Suprapubic skin (tissue), 4 donors: ENCODE measurements around the gene MUS81.

Experiments used
- EP300 ChIP-seq: sonication (generic); formaldehyde crosslinking; IDR thresholded peaks from one replicate; pipeline ENCODE4 v1.6.1; 2017; ENCODE audit warnings: antibody characterized with exemption
- POLR2A ChIP-seq, 2 donors: fragments of 450-650 bp; IDR thresholded peaks; one replicate each; pipeline ENCODE4 v1.6.1; 2017; ENCODE audit warnings: antibody characterized with exemption in 2 of 2, mild to moderate bottlenecking in 2 of 2, moderate library complexity in 2 of 2
- POLR2AphosphoS5 ChIP-seq, 3 donors: sonication (generic); formaldehyde crosslinking; IDR thresholded peaks; one replicate each; pipeline ENCODE4 v1.6.1; 2017; ENCODE audit warnings: antibody characterized with exemption in 3 of 3
- TF ChIP-seq, protein P1 (sequence below), 2 donors: fragments of 200-600 bp in 1 of 2; fragments of 450-650 bp in 1 of 2; sonication (generic) in 1 of 2; IDR thresholded peaks; one replicate each; pipeline ENCODE4 v1.5.1; 2016 to 2019; ENCODE audit warnings: antibody characterized with exemption in 2 of 2, mild to moderate bottlenecking in 1 of 2, moderate library complexity in 1 of 2

DNA sequence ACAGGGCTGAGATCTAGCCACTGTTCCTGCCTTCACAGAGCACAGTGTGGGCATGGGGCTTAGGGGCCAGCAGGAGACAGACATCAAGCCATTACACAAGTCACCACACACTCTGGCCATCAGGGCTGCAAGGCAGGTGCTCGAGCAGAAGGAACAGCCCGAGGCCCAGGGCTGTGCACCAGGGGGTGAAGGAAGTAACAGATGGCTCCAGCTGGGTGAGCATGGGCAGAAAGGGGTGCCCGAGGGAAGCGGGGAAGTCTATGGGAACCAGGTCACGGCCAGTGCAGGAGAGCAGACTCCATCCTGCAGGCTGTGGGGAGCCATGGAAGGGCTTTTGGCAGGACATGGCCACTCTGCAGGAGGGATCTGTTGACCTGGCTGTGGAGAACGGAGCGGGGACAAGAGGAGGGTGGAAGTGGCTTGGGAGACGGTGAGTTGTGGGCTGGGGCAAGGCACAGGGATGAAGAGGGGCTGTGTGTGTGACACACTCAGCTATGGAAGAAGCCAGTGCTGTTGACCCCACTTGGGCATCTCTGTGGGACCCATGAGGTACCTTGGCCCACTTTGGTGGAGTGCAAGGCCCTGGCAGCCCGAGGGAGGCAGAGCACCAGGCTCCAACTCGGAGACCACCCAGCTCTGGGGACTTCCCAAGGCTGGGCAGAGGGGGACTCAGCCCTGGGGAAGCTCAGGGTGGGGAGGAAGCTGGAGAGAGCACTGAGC is 55.0 kb downstream of the MUS81 start:
- TF ChIP-seq, protein P1, sequence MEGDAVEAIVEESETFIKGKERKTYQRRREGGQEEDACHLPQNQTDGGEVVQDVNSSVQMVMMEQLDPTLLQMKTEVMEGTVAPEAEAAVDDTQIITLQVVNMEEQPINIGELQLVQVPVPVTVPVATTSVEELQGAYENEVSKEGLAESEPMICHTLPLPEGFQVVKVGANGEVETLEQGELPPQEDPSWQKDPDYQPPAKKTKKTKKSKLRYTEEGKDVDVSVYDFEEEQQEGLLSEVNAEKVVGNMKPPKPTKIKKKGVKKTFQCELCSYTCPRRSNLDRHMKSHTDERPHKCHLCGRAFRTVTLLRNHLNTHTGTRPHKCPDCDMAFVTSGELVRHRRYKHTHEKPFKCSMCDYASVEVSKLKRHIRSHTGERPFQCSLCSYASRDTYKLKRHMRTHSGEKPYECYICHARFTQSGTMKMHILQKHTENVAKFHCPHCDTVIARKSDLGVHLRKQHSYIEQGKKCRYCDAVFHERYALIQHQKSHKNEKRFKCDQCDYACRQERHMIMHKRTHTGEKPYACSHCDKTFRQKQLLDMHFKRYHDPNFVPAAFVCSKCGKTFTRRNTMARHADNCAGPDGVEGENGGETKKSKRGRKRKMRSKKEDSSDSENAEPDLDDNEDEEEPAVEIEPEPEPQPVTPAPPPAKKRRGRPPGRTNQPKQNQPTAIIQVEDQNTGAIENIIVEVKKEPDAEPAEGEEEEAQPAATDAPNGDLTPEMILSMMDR (IDR thresholded peaks at IDR 0.05): no peak
- TF ChIP-seq POLR2A (IDR thresholded peaks at IDR 0.05) (no peak), EP300 (no peak), POLR2AphosphoS5 (IDR thresholded peaks at IDR 0.05) (no peak)
